Fibroblast of pulmonary artery (primary cell): ENCODE measurements around the gene TRMU.

Experiments
- DNase-seq: peaks from one replicate; pipeline ENCODE4 v3.0.0-alpha.2; 2010; ENCODE audit warnings: low read depth
- H3K4me3 ChIP-seq: replicated peaks from 2 replicates; pipeline ENCODE4 v1.5.1; 2011; ENCODE audit warnings: low read depth, mild to moderate bottlenecking, control low read depth, low read length, moderate library complexity
- CTCF ChIP-seq: IDR thresholded peaks from 2 replicates; pipeline ENCODE4 v1.5.1; 2011; ENCODE audit warnings: mild to moderate bottlenecking, control low read depth, low read length, inconsistent platforms; ENCODE audit errors: missing control alignments

Gene TRMU

GRCh38 chr22:46290121-46290842, 45.2 kb upstream of the TRMU start:
- no peak for TF ChIP-seq CTCF
- no peak for DNase-seq
- no peak overlapping the region for H3K4me3 ChIP-seq

GRCh38 chr22:46290843-46291785, 44.4 kb upstream of the TRMU start:
- H3K4me3 ChIP-seq, result no peak overlapping the region
- no peak for DNase-seq
- TF ChIP-seq CTCF, result no peak

- no peak for TF ChIP-seq CTCF
Observed at GRCh38 chr22:46292173-46292572, 43.3 kb upstream of the TRMU start.

GRCh38 chr22:46292732-46293131, 42.8 kb upstream of the TRMU start:
- TF ChIP-seq CTCF, result no peak
- DNase-seq, result no peak
- no peak overlapping the region for H3K4me3 ChIP-seq

More at GRCh38 chr22:46292173-46292572, 43.3 kb upstream of the TRMU start:
- no peak for DNase-seq
- no peak overlapping the region for H3K4me3 ChIP-seq

GRCh38 chr22:46293577-46294260, 41.8 kb upstream of the TRMU start:
- no peak for DNase-seq
- no peak for TF ChIP-seq CTCF
- no peak overlapping the region for H3K4me3 ChIP-seq

GRCh38 chr22:46294784-46295183, 40.7 kb upstream of the TRMU start:
- no peak overlapping the region for H3K4me3 ChIP-seq
- TF ChIP-seq CTCF, result no peak
- no peak for DNase-seq
